Fibroblast of lung (primary cell): ENCODE measurements around the gene ROBO2.

Source experiments
- EZH2 ChIP-seq: IDR thresholded peaks from 2 replicates; pipeline ENCODE4 v1.5.1; 2012; ENCODE audit warnings: low read length, control low read depth, mild to moderate bottlenecking; ENCODE audit errors: missing control alignments
- TF ChIP-seq, protein P1 (sequence below), 2 donors: IDR thresholded peaks in 1 of 2; conservative IDR thresholded peaks in 1 of 2; 1 replicate in 1 of 2; 2 replicates in 1 of 2; pipeline ENCODE4 v1.5.1; 2011 to 2012; ENCODE audit warnings: low read length in 2 of 2, control low read depth in 1 of 2, inconsistent platforms in 1 of 2, low read depth in 1 of 2, mild to moderate bottlenecking in 1 of 2

DNA sequence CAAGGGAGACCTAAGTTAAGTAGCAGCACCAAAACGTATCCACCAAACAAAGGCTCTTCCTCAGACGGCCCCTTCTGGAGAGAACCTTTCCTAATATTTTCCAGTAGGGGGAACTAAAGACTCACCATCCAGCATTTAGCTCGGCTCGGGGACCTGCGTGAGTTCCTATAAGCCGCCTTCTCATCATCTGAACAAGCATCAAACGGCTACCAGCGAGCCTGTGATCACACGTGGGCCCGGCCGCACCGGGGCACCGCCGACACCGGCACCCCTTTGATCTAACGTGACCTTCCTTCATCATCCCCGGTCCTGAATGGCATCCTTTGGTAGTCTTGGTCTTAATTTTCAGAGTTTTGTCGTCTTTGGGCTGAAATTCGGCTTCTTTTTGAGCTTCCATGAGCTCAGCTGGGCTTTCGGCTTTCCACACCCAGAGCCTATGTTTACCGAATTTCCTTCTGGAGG is 1.4 kb upstream of the ROBO2 start:
- TF ChIP-seq, protein P1, sequence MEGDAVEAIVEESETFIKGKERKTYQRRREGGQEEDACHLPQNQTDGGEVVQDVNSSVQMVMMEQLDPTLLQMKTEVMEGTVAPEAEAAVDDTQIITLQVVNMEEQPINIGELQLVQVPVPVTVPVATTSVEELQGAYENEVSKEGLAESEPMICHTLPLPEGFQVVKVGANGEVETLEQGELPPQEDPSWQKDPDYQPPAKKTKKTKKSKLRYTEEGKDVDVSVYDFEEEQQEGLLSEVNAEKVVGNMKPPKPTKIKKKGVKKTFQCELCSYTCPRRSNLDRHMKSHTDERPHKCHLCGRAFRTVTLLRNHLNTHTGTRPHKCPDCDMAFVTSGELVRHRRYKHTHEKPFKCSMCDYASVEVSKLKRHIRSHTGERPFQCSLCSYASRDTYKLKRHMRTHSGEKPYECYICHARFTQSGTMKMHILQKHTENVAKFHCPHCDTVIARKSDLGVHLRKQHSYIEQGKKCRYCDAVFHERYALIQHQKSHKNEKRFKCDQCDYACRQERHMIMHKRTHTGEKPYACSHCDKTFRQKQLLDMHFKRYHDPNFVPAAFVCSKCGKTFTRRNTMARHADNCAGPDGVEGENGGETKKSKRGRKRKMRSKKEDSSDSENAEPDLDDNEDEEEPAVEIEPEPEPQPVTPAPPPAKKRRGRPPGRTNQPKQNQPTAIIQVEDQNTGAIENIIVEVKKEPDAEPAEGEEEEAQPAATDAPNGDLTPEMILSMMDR (conservative IDR thresholded peaks at IDR 0.05 in 1 of 2, IDR thresholded peaks at IDR 0.05 in 1 of 2; ENCODE audit: low read depth in 1 of 2, low read length in 2 of 2), result peak; percentile 65 to 71
- TF ChIP-seq EZH2, result no peak
